Type B pancreatic cell (in vitro differentiated cells): ENCODE measurements around the gene CACNA1C. TPM values are rescaled to one million over a fixed set of nuclear protein-coding genes. Genes with fewer than 3 reads are reported as not detected.

Experiments
- DNase-seq: peaks from one replicate; pipeline ENCODE4 v3.0.0; 2021; ENCODE audit warnings: mixed read lengths; ENCODE audit not compliant: unreplicated experiment; ENCODE audit errors: extremely low spot score
- H3K27ac Mint-ChIP-seq: 2 replicates; pipeline ENCODE4 v1.8.0; 2021; ENCODE audit warnings: mild to moderate bottlenecking, mixed read lengths
- H3K27me3 Mint-ChIP-seq: 2 replicates; pipeline ENCODE4 v1.8.0; 2021; ENCODE audit warnings: mixed read lengths
- H3K36me3 Mint-ChIP-seq: 2 replicates; pipeline ENCODE4 v1.8.0; 2021; ENCODE audit warnings: mixed read lengths
- H3K4me1 Mint-ChIP-seq: one replicate; pipeline ENCODE4 v1.8.0; 2021; ENCODE audit warnings: mixed read lengths; ENCODE audit not compliant: unreplicated experiment
- H3K4me3 Mint-ChIP-seq: 2 replicates; pipeline ENCODE4 v1.8.0; 2021; ENCODE audit warnings: mild to moderate bottlenecking, mixed read lengths
- H3K9me3 Mint-ChIP-seq: 2 replicates; pipeline ENCODE4 v1.8.0; 2021; ENCODE audit warnings: mixed read lengths
- total RNA-seq: library from RNA; stranded (reverse); gene quantifications from 2 replicates; pipeline ENCODE4 v1.2.1, GENCODE V29; 2021; ENCODE audit warnings: low replicate concordance
- TF ChIP-seq, protein P1 (sequence below): fragments of 200-600 bp; sonication (generic); conservative IDR thresholded peaks from 2 replicates; pipeline ENCODE4 v1.5.0; 2021; ENCODE audit warnings: antibody characterized with exemption, mild to moderate bottlenecking

Gene CACNA1C
- total RNA-seq, 1 donor from 2014 or later = 14.3 TPM

DNA sequence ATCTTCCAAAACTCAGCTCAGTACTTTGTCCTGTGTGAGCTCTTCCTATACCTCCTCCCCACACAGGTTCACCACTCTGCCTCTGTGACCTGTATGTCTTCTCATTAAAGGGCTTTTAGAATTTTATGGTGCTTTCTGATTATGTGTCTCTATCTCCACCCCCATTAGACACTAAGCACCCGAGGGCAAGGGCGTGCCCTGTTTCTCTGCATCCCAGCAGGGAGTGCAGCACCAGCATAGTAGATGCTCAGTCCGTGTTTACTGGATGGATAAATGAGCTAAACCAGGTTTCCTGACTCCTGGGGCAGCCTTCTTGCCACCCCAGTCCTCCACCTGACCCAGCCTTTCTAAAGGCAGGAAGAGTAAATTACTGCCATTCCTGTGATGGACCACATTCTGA is 333.8 kb downstream of the CACNA1C start:
- no peak overlapping the region for H3K4me3 Mint-ChIP-seq
- peaks cover 15% of the 10 kb centered on the region for H3K27me3 Mint-ChIP-seq
- peaks cover 14% of the 10 kb centered on the region for H3K4me1 Mint-ChIP-seq

DNA sequence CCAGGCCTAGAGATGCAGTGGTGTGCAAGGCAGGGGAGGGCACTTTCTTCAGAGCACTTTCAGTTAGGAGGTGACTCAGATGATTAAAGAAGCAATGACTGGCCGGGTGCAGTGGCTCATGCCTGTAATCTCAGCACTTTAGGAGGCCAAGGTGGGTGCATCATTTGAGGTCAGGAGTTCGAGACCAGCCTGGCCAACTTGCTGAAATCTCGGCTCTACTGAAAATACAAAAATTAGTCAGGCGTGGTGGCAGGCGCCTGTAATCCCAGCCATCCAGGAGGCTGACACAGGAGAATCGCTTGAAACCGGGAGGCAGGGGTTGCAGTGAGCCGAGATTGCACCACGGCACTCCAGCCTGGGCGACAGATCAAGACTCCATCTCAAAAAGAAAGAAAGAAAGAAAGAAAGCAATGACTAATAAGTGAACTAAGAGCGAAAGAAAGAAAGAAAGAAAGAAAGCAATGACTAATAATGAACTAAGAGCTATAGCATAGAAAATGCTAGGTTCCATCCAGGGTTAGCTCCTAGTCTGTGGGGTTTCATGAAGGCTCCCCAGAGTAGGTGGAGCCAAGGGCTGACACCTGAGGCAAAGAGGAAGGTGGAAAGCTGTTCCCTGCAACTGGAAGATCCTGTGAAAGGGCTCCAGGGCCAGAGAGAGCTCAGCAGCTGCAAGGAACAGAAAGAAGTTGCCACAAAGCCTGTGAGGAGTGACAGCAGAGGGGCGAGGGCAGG is 334.5 kb downstream of the CACNA1C start:
- Mint-ChIP-seq H3K4me1 (peaks cover 14% of the 10 kb centered on the region), H3K27me3 (peaks cover 15% of the 10 kb centered on the region), H3K9me3 (peaks cover 7% of the 10 kb centered on the region), H3K36me3 (peaks cover 9% of the 10 kb centered on the region), H3K4me3 (no peak overlapping the region), H3K27ac (no peak overlapping the region)
- no peak for DNase-seq
- TF ChIP-seq, protein P1, sequence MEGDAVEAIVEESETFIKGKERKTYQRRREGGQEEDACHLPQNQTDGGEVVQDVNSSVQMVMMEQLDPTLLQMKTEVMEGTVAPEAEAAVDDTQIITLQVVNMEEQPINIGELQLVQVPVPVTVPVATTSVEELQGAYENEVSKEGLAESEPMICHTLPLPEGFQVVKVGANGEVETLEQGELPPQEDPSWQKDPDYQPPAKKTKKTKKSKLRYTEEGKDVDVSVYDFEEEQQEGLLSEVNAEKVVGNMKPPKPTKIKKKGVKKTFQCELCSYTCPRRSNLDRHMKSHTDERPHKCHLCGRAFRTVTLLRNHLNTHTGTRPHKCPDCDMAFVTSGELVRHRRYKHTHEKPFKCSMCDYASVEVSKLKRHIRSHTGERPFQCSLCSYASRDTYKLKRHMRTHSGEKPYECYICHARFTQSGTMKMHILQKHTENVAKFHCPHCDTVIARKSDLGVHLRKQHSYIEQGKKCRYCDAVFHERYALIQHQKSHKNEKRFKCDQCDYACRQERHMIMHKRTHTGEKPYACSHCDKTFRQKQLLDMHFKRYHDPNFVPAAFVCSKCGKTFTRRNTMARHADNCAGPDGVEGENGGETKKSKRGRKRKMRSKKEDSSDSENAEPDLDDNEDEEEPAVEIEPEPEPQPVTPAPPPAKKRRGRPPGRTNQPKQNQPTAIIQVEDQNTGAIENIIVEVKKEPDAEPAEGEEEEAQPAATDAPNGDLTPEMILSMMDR = no peak

More for the DNA sequence above, 333.8 kb downstream of the CACNA1C start:
- DNase-seq = no peak
- Mint-ChIP-seq H3K9me3 (peaks cover 7% of the 10 kb centered on the region), H3K36me3 (peaks cover 9% of the 10 kb centered on the region), H3K27ac (no peak overlapping the region)
- TF ChIP-seq, protein P1 = no peak

DNA sequence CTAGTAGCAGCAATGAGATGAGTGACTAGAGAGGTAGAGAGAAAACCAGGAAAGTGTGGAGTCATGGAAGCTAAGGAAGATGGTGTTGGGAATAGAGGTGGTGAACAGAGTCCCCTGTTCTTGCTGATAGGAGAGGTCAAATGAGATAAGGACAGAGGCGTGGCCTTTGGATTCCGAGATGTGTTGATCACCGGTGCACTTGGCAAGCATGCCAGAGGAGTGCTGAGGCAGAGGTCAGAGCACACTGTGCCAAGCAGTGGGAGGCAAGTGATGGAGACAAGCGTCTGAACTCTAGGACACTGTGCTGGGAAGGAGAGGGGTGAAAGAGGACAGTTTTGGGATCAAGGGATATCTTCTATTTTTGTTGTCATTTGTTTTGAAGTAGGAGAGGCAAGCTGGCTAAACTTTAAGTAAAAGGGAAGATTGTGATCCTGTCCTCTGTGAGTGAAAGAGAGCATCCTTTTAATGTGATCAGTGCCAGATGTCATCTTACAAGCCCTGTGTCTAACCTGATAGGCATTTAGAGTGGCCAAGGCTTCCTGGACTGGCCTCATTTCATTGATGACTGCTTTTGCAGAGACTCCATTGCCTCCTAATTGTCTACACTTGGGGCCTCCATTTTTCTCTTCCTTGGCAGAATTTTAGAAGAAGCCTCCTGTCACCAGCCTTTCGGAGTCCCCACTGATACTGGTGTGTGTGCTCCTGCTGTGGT is 336.4 kb downstream of the CACNA1C start:
- TF ChIP-seq, protein P1 = no peak
- Mint-ChIP-seq H3K27ac (no peak overlapping the region), H3K27me3 (peaks cover 12% of the 10 kb centered on the region), H3K36me3 (peaks cover 9% of the 10 kb centered on the region), H3K4me3 (no peak overlapping the region), H3K4me1 (peaks cover 13% of the 10 kb centered on the region), H3K9me3 (peaks cover 4% of the 10 kb centered on the region)
- DNase-seq = no peak

DNA sequence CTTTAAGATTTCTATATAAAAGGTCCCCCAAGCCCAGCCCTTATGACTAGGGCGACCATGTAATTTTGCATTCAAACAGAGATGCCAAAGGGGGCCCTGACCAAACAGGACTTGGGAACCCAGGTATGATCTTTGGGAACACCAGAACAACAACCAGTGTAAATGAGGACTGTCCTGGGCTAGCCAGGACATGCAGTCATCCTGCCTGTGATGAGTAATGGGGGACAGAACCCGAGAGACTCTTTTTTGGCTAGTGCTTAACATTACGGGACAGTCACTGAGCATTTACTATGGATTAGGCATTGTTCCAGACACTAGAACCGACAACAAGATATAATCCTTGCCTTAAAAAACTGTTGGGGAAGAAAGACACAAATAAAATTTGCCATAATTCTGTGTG is 337.3 kb downstream of the CACNA1C start:
- no peak for DNase-seq
- H3K4me1 Mint-ChIP-seq = peaks cover 4% of the 10 kb centered on the region
- TF ChIP-seq, protein P1 = no peak
- H3K27ac Mint-ChIP-seq = no peak overlapping the region
- H3K36me3 Mint-ChIP-seq = peaks cover 5% of the 10 kb centered on the region
- no peak overlapping the region for H3K4me3 Mint-ChIP-seq
- H3K27me3 Mint-ChIP-seq = peaks cover 8% of the 10 kb centered on the region
- no peaks in the 10 kb centered on the region for H3K9me3 Mint-ChIP-seq

DNA sequence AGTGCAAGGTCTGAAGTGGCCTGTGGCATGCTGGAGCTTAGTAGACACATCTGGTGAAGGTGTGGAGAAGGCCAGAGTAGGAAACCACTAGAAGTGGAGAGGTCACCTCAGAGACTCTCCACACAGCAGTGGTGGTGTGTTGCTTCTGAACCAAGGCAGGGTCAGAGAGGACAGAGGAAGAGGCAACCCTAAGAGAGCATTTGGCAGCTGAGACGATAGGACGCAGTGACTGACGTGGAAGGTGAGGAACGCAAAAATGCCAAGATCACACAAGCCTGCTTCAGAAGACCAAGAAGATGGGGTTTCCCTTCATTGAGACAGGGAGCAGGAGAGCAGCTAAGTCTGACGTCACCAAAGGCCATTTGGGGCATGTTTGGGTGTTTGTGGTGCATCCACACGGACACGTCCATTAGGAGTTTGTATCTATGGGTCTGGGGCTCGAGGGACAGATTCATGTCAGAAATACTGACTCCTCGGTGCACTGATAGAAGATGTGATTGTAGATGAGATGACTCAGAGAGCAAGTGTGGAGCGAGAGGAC is 338.1 kb downstream of the CACNA1C start:
- no peak for DNase-seq
- Mint-ChIP-seq H3K27me3 (peaks cover 8% of the 10 kb centered on the region), H3K36me3 (peaks cover 5% of the 10 kb centered on the region), H3K4me1 (no peaks in the 10 kb centered on the region), H3K4me3 (no peak overlapping the region), H3K9me3 (no peaks in the 10 kb centered on the region), H3K27ac (no peak overlapping the region)
- TF ChIP-seq, protein P1 = no peak
